NCI-H1694 treated with DMSO at 0.1 percent for 48 hours (cell line): ENCODE data around the gene MGAT5B.
A peak's percentile ranks its signal among the peaks of the same experiment; 100 is the strongest.
"Not testable (repeated sequence)": the region's sequence is repeated elsewhere in the genome, so short reads cannot be mapped to it uniquely, and the experiment has no call there.

ENCODE experiments used
- DNase-seq: peaks from one replicate; lab custom pipeline; 2025; lab: John Stamatoyannopoulos, UW

Gene MGAT5B

DNA sequence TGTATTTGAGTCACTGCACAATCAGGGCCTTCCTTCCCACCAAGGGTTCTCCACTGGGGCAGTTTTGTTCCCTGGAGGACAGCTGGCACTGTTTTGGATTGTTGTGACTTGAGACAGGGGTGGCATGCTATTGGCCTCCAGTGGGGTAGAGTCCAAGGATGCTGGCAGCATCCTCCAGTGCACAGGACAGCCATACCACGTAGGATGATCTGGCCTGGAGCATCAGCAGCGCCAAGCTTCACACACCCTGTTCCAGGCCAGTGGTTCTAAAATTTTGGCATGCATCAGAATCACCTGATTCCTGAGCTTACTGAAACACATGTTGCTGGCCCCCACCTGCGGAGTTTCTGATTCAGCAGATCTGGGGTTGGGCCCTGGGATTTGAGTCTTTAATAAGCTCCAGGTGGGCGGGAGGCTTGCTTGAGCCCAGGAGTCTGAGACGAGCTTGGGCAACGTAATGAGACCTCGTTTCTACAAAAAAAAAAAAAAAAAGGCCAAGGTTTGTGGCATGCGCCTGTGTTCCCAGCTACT is 83.2 kb downstream of the MGAT5B start:
- no peak for DNase-seq

- no peak for DNase-seq
Measured at GRCh38 chr17:76952402-76952801, 84.2 kb downstream of the MGAT5B start.

DNA sequence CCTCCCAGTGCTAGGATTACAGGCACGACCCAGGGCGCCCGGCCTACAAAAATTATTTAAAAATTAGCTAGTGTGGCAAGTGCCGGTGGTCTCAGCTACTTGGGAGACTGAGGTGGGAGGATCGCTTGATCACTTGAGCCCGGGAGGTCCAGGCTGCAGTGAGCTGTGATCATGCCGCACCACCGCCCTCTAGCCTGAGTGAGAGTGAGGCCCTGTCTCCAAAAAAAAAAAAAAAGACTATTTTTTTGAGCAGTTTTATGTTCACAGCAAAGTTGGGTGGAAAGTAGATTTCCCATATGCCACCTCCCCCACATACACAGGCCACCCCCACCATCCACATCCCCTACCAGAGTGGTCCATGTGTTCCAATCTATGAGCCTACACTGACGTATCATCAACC is 84.9 kb downstream of the MGAT5B start:
- DNase-seq = no peak

DNA sequence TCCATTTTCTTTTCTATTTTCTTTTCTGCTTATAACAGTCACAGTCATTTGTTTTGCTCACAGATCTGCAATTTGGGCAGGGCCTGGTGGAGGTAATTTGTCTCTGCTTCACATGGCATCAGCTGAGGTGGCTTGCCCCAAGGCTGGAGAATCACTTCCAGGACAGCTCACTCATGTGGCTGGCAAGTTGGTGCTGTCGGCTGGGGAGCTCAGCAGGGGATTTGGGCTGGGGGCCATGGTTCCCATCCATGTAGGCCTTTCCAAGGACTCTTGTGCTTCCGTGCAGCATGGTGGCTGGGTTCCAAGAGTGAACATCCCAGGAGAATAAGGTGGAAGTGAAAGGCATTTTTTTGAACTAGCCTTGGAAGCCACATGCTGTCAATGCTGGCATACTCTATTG is 85.7 kb downstream of the MGAT5B start:
- DNase-seq = no peak

DNA sequence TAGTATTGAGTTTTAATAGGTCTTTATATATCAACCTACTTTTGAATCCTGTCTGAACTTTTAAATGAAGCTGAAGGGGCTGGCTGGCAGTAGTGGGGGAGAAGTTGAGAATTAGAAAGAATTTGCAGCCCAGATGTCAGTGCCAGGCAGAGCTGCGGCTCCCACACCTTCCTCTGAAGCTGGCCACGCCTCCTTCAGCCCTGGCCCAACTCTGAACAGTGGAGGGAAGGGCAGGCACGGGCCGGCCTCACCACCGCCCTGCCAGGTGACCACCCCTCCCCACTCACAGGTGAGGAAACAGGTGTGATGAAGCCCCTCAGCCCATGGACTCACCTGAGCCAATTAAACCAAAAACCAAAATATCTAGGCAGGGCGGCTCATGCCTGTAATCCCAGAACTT is 87.0 kb downstream of the MGAT5B start:
- no peak for DNase-seq

- no peak for DNase-seq
Measured at GRCh38 chr17:76956846-76957540, 88.8 kb downstream of the MGAT5B start.

DNA sequence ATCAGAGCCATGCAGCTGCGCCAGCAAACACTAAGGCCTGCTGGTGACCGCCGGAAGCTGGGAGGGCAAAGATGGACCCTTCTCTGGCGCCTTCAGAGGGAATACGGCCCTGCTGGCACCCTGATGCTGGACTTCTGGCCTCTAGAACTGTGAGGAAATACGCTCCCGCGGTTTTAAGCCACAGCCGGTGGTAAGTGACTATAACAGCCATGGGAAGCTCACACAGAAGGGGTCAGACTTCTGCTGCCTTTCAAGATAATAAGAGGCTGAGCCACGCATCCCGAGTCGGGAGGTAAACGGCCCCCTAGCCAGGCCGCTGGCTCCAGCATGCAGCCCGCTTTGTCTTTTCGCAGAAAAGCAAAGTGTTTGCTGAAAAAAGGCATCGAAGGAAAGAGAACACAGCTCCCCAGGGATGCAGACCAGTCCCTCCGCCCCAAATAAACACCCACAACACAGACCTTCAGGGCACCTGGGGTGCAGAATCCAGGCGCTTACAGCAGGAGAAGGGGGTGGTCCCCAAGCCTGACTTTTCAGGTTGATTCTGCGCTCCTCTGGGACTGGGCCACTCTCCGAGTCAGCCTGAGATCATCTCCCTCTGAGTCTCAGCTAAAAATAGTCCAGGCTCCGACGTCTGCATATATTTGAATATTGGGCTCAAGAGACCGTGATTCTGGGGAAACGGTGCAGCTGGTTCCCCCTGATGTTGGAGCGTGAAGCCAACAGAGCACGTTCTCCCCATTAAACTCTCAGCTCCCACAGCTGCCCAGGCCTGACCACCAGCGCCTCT is 89.7 kb downstream of the MGAT5B start:
- DNase-seq = no peak

- no peak for DNase-seq
Measured at GRCh38 chr17:76958974-76959373, 90.8 kb downstream of the MGAT5B start.

DNA sequence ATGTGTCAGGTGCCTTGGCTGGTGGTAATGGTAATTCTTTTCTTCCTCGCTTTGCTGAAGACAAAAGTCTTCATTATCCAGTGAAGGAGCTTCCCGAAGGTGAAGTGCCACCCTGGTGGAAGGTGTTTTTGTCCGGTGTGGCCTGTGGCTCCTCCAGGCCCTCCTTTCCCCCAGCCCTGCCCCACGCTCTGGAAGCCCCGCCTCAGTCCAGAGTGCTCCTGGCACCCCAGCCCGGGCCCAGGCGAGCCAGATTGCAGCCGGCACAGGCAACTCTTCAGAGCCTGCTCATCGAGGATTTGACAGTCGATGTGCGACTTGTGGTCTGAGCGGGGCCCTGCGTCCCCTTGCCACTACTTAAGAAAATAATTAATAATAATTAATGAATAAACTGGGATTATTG is 93.7 kb downstream of the MGAT5B start:
- DNase-seq = no peak

DNA sequence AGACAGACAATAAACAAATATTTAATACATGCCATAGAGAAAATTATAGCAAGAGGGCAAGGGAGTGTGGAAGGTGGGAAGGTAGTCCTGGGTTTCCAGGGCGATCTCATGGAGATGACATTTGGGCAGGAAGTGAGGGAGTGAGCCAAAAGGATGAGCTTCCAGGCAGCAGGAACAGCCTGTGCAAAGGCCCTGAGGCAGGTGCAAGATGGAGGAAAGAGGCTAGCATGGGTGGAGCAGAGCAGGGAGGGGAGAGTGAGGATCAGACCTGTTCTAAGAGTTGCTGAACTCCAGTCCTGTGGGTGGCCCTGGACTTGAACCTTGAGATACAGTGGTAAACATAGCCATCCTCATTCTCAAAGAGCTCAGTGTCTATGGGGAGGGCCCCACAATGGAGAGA is 94.7 kb downstream of the MGAT5B start:
- DNase-seq = no peak

GRCh38 chr17:76966016-76966415 is 97.8 kb downstream of the MGAT5B start:
- DNase-seq = no peak

DNA sequence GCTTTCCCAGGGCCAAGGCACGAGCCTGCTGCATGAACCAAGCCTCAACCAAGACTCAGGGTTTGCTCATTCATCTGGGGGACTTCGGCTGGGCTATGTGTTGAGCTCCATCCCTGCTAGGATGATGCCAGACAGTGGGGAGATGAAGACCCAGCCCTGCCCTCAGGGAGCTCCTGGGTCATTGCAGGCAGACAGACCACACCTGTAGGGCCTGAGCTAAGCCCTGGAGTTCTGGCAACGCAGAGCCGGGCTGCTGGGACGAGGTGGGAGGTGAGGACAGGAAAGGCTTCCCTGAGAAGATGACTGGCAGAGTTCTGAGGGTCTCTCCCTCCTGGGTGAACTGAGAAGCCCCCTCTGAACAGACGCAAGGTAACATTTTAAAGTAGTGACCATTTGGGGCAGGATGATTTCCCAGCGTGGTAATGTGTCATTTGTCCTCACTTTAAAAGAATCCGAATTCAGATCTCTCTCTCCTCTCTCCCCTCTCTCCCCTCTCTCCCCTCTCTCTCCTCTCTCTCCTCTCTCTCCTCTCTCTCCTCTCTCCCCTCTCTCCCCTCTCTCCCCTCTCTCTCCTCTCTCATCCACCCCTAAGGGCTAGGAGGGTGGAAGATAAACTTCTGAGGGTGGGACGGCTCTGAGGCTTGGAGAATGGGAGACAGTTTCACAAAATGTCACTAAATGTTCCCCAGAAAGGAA is 98.4 kb downstream of the MGAT5B start:
- DNase-seq = no peak

DNA sequence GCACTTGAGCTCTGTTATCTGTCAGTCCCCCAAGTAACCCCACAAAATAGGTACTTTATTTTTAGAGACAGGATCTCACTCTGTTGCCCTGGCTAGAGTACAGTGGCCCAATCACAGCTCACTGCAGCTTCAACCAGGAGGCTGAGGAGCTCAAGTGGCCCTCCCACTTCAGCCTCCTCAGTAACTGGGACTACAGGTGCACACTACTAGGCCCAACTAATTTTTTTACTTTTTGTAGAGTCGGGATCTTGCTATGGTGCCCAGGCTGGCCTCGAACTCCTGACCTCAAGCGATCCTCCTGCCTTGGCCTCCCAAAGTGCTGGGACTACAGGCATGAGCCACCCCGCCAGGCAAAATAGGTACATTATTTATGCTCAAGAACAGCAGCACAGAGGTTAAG is 99.6 kb downstream of the MGAT5B start:
- DNase-seq = no peak

- peak; percentile 90 for DNase-seq
Measured at GRCh38 chr17:76968707-76969597, 100.7 kb downstream of the MGAT5B start.

GRCh38 chr17:76969598-76970172 is 101.5 kb downstream of the MGAT5B start:
- no peak for DNase-seq

DNA sequence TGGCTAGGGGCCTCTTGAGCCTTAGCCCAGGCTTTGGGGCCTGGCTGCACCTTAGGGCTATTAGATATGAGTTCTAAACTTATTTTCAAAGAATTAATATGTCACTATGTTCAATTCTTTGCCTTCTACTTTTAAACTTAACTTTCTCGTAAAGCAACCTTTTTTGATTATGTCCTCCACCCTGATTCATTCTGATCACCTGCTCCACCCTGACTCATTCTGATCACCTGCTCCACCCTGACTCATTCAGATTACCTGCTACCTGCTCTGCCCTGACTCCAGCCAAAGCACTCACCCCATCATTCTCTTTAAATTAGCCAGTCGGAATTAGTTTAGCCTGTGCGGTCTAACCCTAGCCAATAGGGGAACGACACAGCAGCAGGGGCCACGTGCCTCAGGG is 102.0 kb downstream of the MGAT5B start:
- not testable (repeated sequence) for DNase-seq

DNA sequence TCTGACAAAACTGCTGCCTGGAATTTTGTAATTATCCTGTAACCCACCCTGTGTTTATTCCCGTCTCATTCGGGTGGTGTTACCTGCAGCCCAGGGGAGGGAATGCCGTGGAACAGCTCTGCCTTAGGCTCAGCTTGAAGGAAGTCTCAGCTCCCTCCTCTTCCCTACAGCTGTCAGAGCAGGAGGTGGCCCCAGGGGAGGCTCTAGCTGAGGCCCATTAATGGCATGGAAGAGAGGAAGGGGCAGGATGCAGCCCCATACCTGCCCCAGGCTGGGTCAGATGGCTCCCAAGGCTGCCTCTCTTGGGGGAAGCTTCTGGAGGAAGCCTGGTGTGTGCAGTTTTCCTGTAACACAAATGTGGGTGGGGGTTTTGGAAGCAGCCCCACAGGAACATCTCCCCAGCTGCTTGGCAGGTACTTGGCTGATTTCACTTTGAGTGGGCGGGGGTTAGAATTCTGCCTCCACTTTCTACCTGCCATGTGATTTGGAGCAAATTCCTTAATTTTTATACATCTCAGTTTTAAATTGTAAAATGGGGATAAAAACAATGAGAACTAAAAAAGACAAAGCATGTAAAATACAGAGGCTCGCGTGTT is 103.9 kb downstream of the MGAT5B start:
- no peak for DNase-seq

DNA sequence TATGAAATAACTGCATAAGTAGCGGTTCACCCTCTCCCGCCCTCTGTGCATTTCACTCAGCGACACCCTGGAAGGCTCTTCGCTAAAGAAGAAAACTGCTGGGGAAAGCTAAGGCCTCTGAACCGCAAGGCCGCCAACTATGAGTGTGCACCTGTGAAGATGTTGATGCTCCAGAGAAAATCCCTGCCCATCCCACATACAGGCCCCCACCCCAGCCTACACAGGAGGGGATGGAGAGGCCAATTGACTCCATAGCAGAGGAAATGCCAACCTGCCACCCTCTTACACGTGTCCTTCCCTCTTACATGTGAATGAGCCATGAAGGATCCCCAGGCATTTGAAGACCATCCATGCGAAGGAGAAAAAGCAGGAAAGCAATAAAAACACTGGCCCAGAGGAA is 104.8 kb downstream of the MGAT5B start:
- no peak for DNase-seq

DNA sequence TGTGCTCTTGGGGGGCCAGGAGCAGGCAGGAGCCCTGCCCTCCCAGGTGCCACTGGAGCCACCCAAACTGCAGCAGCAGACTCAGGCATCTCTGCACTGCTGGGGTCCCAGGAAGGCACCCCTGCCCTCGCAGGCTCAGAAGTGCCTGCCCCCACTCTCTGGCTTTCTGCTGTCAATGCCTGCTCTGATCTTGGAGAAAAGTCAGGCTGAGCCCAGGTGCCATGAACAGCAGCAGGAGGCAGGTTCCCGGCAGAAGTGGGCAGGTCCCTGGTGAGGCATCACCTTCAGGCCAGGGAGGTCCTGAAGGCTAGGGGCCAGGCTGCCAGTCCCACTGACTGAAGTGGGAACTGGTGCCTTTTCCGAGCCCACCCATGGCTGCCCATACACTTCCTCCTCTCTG is 106.5 kb downstream of the MGAT5B start:
- DNase-seq = no peak

- DNase-seq = not testable (repeated sequence)
Measured at GRCh38 chr17:76978050-76978449, 109.8 kb downstream of the MGAT5B start.
